Hippocampal formation (tissue), 2 donors: ENCODE results near the gene VASH1.
A peak's percentile ranks its signal among the peaks of the same experiment; 100 is the strongest.

Source experiments
- DNase-seq, 2 donors: peaks; one replicate each; lab custom pipeline; 2025; lab: John Stamatoyannopoulos, UW

The VASH1 gene

DNA sequence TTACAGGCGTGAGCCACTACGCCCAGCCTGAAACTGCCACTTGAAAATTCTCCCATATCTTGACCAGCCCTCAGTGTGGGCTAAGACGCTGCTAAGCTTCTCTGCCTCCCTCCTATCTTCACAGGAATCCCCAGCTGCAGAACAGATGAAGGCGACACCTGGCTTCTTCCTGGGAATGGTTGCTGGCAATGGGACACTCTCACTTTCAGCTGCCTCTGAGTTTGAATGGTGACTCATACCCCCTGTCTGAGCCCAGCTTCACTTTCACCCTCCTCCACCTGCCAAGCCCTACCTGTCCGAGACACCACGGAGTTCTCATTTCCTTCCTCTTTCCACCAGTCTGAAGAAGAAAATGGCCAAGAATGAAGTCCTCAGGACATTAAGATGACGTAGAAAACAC lies 18.3 kb upstream of the VASH1 start:
- DNase-seq = no peak

GRCh38 chr14:76752744-76753143 lies 8.5 kb upstream of the VASH1 start:
- DNase-seq = peak; percentile 76 to 79

DNA sequence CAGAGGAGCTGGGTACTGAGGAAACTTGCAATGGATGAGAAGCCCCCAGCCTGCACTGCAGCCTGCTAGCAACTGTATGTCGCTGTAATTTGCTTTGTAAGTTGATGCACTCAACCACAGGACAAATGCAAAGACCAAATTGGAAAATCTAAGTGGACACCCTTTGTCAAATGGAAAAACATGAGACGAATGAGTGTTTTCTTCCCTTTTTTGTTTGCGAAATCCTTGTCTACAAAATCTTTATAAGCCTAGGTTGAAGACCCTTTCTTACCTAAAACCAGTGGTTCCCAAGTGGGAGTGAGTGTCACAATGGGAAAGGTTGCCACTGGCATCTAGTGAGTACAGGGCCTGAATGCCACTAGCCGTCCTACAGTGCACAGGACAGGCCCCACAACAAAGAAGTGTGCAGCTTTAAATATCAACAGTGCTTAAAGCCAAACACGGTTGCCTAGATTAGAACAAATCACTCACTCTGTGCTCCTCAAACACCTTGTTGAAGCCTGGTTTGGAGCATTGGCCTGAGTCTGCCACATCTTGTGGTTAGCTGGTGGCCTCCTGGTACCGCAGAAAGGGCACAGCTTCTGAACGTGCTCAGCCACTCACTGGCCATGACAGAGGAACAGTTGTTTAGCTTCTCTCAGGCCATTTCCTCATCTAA lies 7.6 kb upstream of the VASH1 start:
- no peak for DNase-seq

DNA sequence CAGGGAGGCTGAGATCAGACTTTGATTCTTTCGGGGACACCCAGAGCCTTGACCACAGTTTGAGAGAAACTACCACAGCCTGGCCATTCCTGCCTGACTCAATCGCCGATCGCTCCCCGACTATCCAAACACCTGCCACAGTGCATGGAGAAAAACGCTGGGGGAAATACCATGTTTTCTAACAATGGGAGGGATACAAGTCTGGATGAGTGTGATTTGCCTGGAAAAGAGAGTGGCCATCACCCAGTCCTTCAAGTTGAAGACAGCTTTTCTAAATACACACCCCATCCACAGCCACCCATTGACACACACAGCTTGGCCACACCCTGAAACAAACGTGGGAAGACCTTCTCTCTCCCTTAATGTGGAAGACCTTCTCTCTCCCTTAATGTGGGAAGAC lies 6.7 kb upstream of the VASH1 start:
- no peak for DNase-seq

DNA sequence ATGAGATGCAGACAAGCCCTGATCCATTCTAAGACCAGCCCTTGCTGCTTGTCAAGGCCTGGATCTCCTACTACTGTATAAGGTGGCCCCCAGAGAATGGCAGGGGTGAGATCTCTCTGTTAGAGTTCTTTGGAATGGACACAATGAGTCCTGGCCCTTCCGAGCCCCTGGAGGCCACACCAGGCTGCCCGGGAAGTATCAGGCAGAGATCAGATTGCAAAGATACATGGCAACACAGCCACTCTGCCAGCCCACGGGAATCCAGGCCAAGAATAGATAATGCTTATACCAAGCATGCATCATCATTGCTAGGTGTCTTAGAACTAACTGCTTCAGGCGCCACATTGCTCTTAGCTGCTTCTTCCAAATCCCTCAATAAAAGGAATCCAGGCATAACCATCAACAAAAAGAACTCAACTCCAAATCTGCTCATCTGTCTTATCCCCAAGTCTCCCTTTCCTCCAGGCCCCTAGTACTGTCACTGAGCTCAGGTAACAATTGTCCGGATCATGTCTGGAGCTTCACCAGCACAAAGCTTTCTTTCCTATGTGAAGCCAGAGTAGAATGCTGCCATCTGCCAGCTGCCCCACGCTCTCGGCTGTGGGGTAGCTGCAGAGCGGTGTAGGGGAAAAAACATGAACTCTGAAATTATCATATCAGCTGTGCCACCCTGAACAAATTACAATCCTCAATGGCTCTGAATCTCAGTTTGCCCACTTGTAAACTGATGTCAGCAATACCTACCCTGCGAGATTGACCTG lies 5.5 kb upstream of the VASH1 start:
- DNase-seq = no peak

DNA sequence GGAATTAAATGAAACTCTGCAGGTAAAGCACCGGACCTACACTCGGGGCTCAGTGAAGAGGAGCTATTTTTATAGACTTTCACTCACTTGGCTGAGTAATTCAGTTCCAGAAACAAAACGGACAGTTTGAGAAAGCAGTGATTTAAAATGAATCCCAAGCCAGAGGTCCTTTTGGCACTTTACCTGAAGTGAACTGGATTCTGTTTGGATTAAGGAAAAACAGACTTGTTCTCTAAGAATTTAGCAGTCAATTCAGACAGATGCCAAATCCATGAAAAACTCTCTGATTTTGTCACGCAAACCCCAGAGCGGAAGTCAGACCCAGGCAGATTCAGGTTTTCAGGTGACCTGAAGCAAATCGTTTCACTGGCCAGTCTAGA lies 4.9 kb upstream of the VASH1 start:
- no peak for DNase-seq

- DNase-seq = no peak
Measured at GRCh38 chr14:76759589-76759988, 1.7 kb upstream of the VASH1 start.

GRCh38 chr14:76760331-76761135 lies 735 bp upstream of the VASH1 start:
- DNase-seq = no peak

DNA sequence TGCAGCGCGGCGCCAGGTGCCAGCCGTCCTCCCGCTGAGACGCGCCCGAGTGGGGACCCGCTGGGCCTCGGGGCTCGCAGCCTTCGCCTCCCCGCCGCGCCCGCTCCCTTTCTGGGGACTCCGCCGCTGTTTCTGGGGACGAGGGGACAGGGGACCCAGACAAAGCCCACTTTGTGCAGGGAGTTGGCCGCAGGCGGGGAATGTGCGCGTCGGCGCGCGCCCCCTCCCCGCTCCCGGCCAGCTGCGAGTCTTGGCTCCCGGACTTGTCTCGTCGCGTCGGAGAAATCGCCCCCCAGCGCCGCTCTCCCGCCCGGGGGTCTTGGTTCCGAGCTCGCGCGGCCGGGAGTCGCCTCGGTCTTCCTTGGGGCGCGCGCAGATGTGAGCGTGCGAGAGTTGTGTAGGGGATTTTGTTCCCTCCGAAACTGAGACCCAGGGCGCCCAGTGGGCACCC lies 717 bp downstream of the VASH1 start:
- peak in 1 of 2 donors; percentile 53 for DNase-seq

DNA sequence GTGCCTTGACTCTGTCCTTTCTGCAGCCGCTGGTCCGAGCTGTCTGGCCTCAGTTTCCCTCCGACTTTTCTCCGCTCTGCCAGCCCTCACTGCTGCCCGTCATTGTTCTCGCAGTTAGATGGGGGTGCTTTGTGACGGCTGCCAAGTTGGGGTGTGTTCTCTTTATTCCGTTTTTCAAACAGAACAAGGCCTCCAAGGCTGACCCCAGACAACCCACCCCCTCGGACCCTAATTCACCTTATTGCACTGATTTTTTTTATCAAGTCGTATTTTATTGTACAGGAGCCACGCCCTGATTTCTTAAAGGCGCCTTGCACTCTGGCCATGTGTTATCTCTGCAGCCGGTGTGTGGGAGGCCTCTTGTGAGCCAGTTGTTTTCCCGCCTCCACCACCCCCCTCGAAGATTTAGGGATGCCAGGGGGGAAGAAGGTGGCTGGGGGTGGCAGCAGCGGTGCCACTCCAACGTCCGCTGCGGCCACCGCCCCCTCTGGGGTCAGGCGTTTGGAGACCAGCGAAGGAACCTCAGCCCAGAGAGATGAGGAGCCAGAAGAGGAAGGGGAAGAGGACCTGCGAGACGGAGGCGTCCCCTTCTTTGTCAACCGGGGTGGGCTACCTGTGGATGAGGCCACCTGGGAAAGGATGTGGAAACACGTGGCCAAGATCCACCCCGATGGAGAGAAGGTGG lies 1.3 kb downstream of the VASH1 start:
- DNase-seq = peak in 1 of 2 donors; percentile 38

- DNase-seq = peak; percentile 30 to 59
Measured at GRCh38 chr14:76763096-76764041, 2.1 kb downstream of the VASH1 start.

DNA sequence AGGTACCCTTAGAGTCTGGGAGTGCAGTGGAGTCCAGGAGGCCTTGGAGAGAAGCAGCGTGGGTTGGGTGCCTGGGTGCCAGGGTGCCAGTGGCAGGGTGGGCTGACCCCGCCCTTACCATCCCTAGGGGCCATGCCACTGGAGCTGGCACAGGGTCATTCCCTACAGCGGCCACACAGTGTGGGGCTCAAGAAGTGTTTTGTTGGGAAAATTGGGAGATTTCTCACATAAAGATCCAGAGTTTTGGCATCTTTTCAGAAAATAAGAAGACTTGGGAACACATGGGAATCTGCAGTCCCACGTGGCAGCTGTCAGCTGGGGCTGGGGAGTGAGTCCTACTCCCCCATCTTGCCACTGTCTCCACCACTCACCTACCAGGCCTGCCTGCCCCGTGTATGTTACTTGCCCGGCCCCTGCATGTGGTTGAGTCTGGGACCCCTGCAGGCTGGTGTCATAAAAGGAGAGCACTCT lies 4.2 kb downstream of the VASH1 start:
- DNase-seq = no peak

DNA sequence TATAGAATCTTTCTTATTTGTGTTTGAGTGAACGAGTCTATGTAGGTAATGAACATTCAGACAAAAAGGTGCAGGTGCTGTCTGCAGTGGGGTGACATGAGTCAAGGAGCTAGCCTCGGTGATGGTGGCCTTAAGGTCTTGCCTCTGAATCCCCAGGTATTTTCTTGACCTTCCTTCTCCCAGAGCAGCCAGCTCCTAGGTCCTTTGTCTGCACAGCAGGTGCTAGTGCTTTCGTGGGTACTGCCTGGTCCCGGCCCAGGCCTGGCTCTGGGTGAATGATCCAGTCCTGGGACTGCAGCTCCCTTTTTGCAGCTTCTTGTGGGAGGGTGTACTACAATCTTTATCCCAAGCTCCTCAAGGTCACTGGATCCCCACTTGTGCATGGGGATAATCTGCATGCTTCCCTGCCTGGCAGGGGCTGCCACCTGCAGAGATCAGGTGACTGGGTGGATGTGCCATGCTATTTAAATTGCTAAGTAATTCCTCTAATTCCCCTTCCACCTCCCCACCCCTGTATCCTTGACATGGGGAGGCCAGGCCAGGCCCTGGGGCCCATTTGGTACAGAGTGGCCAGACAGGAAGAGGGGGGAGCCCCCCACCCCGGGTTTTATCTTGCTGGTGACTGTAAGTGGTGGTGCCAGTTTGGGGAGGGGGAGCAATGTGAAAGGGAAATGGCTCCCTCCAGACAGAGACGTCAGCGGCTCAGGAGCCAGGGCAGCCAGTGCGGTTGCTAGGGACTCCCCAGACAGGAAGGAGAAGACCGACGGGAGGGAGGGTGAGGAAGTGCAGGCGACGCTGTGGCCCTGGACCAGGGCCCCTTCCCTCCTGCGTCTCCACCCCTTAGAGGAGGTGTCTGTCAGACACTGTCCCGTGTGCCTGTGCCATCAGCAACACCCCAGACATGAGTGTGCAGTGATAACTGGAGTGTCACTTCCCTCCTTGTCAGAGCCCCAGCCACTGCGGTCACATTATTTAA lies 6.7 kb downstream of the VASH1 start:
- DNase-seq = peak; percentile 47 to 61

DNA sequence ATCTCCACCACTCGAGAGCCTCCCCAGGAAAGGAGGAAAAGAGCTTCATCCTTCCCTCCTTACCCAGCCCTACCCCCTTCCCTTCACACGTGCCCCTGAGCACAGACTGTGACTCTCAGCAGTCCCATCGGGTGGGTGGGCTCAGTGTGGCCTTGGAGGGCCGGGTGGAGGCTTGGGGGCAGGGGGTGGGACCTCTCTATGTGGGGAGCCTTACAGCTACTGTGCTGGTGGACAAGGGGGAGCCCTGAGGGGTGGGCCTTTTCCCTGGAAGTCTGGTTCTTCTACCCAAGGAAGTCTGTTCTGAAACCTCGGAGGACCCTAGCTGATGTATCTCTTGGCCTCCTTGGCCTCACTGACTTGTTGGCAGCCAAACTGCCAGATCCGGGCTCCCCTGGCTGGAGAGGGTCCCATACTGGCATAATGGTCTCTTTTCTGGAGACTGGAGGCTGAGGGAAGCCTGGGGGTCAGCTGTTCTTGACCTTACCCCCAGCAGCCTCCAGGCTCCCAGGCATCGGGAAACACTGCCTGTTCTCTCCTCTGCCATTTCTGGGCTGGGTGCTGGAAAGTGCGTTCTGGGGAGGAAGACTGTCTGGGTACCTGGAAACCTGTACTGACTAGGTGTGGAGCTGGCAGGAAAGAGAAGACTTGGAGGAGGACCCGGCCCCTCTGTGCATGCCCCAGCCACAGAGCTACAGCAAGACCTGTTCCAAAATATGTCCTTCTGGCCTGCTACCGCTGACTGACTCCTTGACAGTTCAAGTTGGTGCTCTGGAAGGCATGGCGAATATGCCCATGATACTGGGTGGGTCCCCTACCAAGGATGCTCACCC lies 7.6 kb downstream of the VASH1 start:
- DNase-seq = no peak

DNA sequence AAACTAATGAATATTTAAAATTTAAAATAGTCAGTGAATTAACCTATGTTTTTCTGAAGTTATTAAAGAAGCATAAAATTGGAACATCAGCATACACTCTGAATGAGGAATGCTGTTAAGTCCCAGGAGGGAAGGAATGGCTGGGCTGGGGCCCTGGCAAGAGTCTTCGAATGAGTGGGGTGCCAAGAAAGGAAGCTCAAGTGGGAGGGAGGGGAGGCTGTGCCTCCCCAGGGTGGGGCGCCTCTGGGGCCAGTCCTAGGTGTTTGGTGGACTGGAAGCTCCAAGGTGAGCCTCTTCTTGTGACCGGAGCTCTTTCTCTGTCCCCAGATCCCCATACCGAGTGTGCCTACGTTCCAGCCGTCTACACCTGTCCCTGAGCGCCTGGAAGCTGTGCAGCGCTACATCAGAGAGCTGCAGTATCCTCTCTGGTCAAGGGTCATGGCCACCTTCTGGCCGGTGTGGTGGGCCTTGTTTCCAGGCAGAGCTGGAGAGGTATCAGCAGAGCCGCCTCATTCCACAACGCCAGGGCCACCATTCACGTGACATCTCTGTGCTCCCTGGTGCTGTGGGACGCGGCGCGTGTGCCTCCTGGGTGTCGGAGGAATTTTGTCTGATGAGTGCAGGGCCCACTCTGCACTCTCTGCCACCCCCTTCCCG lies 8.5 kb downstream of the VASH1 start:
- no peak for DNase-seq

- no peak for DNase-seq
Measured at GRCh38 chr14:76770521-76771436, 9.5 kb downstream of the VASH1 start.

DNA sequence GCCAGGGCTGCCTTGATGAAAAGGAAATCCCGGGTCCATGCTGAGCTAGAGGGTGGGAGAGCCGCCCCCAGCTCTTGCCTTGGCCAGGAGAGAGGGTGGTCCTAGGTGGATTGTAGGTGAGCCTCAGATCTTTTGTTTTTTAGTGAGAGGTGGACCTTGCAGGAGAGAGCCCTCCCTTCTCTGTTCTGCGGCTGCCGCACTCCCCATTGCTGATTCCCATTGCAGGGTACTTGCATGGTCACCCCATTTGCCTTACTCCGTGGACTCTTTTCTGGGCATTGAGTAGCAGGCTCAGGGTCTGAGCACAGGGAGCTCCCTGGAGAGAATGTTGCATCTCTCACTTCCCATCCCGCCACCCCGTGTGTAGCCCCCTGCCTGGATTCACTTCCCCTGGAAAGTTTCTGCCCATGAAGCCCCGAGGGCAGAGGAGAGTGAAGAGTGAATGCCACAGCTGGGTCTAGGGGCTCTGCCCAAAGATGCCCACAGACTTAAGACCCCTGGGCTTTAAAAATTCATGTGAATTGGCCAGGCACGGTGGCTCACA lies 10.2 kb downstream of the VASH1 start:
- no peak for DNase-seq
